ENCODE measurements around the gene CD300LD.

Gene CD300LD

DNA sequence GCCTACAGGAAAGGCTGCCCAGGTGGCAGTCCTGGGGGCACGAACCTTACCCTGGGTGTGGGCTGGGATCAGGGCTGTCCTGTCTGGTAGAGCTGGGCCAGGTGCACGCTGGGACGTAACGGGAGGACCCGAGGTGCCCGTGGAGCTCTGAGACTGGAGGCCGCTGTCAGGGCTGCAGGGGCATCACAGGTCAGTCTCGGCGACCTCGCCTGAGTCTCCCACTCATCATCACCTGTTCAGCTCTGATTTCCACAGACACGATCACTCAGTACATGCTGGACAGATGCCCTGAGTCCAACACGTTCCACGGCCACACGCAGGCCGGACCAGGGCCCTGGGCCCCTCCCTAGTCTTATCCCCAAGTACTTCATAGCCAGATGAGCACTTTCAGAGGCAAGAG is 41.5 kb downstream of the CD300LD start:
- Mint-ChIP-seq H3K4me1 (ENCODE audit: low read depth) (peaks cover 15% of the 10 kb centered on the region), H3K9me3 (no peaks in the 10 kb centered on the region), H3K4me3 (no peak overlapping the region), H3K27ac (no peak overlapping the region), H3K27me3 (ENCODE audit: low read depth) (peaks cover 21% of the 10 kb centered on the region), H3K36me3 (ENCODE audit: low read depth) (no peaks in the 10 kb centered on the region)

DNA sequence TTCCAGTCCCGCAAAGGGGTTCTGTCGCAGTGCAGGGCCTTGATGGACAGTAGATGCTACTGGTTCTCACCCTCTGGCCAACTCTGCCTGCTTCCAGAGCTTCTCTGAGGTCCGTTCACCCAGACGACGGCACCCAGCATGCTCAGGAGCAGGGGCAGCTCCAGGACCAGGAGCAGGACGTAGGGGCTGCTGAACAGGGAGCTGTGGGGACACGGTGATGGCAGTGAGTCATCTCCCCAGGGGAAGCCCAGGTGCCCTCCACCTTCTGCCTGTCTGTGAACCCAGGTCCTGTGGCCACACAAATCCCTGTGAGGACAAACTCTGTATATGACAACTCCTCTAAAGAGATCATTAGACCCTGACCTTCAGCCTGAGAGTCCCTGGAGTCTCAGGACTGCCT is 42.7 kb downstream of the CD300LD start:
- Mint-ChIP-seq H3K4me3 (no peak overlapping the region), H3K36me3 (ENCODE audit: low read depth) (no peaks in the 10 kb centered on the region), H3K9me3 (no peaks in the 10 kb centered on the region), H3K27me3 (ENCODE audit: low read depth) (peaks cover 13% of the 10 kb centered on the region), H3K4me1 (ENCODE audit: low read depth) (peaks cover 20% of the 10 kb centered on the region), H3K27ac (no peak overlapping the region)

DNA sequence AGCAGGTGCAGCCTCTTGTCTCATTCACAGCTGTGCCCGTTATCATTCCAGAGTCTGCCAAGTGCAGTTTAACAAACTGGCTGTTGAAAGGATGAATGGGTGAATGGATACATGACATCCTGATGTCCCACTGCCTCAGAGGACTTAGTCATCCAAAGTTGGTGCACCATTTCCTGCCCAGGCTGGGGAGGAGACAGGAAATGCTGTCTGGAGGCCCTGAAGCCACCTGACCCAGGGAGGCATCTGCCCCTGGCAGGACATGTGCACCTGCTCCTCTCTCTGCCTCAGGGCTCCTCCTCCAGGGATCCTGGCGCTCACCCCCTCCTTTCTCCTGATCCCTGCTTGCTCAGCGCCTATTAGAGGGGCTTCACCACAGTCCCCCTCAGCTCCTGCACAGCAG is 44.3 kb downstream of the CD300LD start:
- no peaks in the 10 kb centered on the region for H3K9me3 Mint-ChIP-seq
- H3K36me3 Mint-ChIP-seq (ENCODE audit: low read depth), result no peaks in the 10 kb centered on the region
- peaks cover 20% of the 10 kb centered on the region for H3K4me1 Mint-ChIP-seq (ENCODE audit: low read depth)
- H3K27ac Mint-ChIP-seq, result peak overlapping the region; percentile 91
- H3K4me3 Mint-ChIP-seq, result peak overlapping the region; percentile 70
- peaks cover 2% of the 10 kb centered on the region for H3K27me3 Mint-ChIP-seq (ENCODE audit: low read depth)

DNA sequence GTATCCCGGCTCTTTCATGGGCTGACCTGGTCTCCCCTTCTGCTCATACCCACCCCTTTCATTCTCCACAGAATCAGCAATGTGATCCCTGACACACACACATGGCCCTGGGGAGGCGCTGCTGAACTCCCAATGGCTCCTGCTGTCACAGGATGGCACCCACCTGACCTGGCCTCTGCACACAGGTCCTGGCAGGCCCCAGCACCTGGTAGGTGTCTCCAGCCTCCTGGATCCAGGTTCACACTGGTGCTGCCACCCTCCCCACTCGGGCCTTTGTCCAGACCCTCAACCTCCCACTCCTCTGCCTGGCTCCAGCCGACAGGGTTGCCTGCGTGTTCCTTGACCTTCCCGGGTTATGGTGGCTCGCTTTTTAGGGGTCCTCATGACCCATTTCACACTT is 44.8 kb downstream of the CD300LD start:
- no peaks in the 10 kb centered on the region for H3K27me3 Mint-ChIP-seq (ENCODE audit: low read depth)
- peak overlapping the region; percentile 70 for H3K4me3 Mint-ChIP-seq
- no peaks in the 10 kb centered on the region for H3K9me3 Mint-ChIP-seq
- no peaks in the 10 kb centered on the region for H3K36me3 Mint-ChIP-seq (ENCODE audit: low read depth)
- peak overlapping the region; percentile 91 for H3K27ac Mint-ChIP-seq
- H3K4me1 Mint-ChIP-seq (ENCODE audit: low read depth), result peaks cover 20% of the 10 kb centered on the region

DNA sequence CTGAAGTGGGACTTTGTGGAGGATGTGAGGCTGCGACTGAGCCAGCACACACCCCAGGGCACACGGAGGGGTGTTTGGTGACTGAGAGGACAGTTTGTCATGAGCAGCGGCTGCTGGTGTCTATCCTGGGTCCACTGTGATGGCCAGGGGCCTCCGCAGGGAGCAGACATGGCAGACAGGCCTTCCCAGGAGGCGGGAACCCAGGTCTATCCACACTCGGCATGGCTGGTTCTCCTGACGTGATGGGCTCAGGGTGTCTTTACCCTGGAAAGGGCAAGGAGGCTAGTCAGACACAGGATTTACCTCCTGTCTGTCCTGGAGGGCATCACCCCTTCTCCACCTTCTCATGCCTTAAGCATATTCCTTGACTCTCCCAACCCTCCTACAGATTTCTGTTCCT is 45.5 kb downstream of the CD300LD start:
- Mint-ChIP-seq H3K36me3 (ENCODE audit: low read depth) (no peaks in the 10 kb centered on the region), H3K4me1 (ENCODE audit: low read depth) (peaks cover 20% of the 10 kb centered on the region), H3K9me3 (no peaks in the 10 kb centered on the region), H3K4me3 (no peak overlapping the region), H3K27ac (peak overlapping the region; percentile 32), H3K27me3 (ENCODE audit: low read depth) (no peaks in the 10 kb centered on the region)

DNA sequence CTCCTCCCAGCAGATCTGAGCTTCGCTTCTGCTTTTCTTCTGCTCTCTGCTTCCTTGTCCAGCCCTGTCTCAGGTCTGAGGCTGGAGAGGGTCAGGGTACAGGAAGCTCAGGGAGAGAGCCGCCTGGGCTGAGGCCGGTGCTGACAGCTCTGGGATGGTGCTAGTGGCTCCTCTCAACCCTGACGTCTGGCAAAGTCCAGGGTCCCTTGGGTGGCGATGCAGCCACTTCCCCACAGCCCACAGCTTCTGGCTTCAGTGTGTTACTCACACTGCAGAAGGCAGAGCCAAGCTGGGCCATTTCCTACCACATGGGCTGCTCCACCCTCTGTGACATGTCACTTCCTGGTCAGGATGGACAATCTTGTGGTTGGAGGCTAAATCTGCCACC is 46.2 kb downstream of the CD300LD start, which contains the start of gene CD300C:
CD300C (minus strand) TSS at position 273 of the 388 bp plus-strand sequence. CDS start 333 bp downstream, outside the sequence.
- peak within 1 kb of the TSS; percentile 32 for H3K27ac Mint-ChIP-seq
- H3K27me3 Mint-ChIP-seq (ENCODE audit: low read depth), result no peaks in the 10 kb centered on the region
- H3K9me3 Mint-ChIP-seq, result no peaks in the 10 kb centered on the region
- peaks cover 20% of the 10 kb centered on the region for H3K4me1 Mint-ChIP-seq (ENCODE audit: low read depth)
- H3K36me3 Mint-ChIP-seq (ENCODE audit: low read depth), result no peaks in the 10 kb centered on the region
- no peak within 1 kb of the TSS for H3K4me3 Mint-ChIP-seq

DNA sequence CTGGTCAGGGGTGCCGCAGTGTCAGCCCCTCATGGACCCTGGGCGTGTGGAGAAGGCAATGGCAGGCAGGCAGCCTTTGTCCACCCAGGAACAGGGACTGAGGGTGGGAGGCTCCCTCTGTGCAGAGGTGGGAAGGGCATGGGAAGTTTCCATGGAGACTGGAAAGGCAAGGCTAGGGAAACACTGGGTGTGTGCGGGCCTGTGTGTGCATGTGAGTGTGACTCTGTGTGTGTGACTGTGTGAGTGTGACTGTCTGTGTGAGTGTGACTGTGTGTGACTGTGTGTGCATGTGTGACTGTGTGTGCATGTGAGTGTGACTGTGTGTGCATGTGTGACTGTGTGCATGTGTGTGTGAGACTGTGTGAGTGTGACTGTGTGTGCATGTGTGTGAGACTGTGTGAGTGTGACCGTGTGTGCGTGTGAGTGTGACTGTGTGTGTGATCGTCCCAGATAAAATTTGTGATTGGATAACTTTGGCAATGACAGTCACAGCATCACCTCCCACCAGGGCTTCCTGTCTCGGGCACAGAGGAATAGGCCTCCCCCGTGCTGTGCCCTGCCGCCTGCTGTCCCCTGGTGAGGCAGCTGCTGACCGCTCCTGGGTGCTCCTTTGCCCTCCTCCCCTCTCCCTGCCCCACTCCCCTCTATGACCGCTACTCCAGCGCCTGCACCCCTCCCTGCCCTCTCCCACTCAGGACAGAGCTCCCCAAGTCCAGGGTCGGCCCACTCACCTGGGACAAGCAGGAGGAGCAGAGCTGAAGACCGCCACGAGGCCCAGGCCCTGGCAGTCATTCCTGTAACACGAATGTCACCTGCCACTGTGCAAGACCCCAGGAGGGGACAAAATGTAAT is 46.9 kb downstream of the CD300LD start:
- H3K27me3 Mint-ChIP-seq (ENCODE audit: low read depth), result peaks cover 2% of the 10 kb centered on the region
- no peaks in the 10 kb centered on the region for H3K36me3 Mint-ChIP-seq (ENCODE audit: low read depth)
- no peak overlapping the region for H3K4me3 Mint-ChIP-seq
- peaks cover 20% of the 10 kb centered on the region for H3K4me1 Mint-ChIP-seq (ENCODE audit: low read depth)
- H3K9me3 Mint-ChIP-seq, result no peaks in the 10 kb centered on the region
- no peak overlapping the region for H3K27ac Mint-ChIP-seq

DNA sequence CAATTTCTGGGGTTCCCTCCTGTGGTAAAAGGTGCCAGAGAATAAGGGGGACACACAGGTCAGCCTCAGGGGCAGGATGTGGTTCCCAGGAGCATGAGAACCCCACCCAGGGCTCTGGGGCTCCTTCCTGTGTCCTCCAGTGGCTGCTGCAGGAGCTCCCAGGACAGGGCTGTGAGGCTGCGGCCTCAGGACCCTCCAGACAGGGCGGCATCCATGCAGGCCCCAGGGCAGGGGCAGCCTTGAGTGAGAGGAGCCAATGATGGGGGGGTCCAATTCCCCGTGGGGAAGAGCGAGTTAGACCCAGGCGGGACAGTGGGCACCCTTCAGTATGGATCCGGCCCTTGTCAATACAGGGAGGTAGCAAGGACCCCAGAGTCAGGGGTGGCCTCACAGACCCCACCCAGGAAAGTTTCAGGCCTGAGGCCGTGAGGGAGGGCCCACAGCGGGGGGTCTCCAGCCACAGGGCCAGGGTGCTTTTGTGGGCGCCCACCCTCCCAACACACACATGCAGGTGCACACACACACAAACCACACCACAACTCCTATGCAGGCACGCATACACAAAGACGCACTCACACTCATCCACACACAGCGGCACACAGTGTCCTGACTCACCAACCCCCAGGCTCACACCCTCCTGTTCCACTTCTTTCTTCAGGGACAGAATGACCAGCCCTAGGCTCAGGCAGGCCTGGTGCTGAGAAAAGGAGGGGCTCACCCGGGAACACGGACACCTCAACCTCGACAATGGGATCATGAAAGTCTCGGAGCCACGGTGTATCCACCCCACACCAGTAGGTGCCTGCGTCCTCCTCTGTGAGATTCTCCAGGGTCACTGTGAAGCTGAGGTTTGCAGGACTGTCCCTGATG is 48.0 kb downstream of the CD300LD start:
- Mint-ChIP-seq H3K4me3 (no peak overlapping the region), H3K36me3 (ENCODE audit: low read depth) (no peaks in the 10 kb centered on the region), H3K27ac (no peak overlapping the region), H3K27me3 (ENCODE audit: low read depth) (peaks cover 9% of the 10 kb centered on the region), H3K4me1 (ENCODE audit: low read depth) (peaks cover 20% of the 10 kb centered on the region), H3K9me3 (no peaks in the 10 kb centered on the region)

DNA sequence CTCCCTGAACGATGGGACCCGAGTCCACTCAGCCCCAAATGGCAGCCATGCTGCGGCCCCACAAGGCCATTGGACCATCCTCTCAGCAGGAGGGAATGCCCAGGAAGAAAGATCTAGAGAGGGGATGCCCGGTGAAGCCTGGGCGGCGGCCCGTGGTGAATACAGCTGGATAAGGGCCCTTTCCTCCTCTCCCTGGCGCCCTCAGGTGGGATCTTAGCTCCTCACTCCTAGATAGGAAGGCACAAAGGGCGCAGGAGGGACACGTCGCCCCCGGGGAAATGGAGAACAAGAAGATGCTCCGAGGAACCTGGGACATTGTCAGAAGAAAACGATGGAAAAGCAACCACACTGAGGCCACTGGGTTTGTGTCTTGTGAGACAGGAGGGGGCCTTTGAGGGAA is 48.7 kb downstream of the CD300LD start:
- peaks cover 13% of the 10 kb centered on the region for H3K27me3 Mint-ChIP-seq (ENCODE audit: low read depth)
- no peak overlapping the region for H3K27ac Mint-ChIP-seq
- no peak overlapping the region for H3K4me3 Mint-ChIP-seq
- H3K9me3 Mint-ChIP-seq, result no peaks in the 10 kb centered on the region
- H3K4me1 Mint-ChIP-seq (ENCODE audit: low read depth), result peaks cover 20% of the 10 kb centered on the region
- H3K36me3 Mint-ChIP-seq (ENCODE audit: low read depth), result no peaks in the 10 kb centered on the region

DNA sequence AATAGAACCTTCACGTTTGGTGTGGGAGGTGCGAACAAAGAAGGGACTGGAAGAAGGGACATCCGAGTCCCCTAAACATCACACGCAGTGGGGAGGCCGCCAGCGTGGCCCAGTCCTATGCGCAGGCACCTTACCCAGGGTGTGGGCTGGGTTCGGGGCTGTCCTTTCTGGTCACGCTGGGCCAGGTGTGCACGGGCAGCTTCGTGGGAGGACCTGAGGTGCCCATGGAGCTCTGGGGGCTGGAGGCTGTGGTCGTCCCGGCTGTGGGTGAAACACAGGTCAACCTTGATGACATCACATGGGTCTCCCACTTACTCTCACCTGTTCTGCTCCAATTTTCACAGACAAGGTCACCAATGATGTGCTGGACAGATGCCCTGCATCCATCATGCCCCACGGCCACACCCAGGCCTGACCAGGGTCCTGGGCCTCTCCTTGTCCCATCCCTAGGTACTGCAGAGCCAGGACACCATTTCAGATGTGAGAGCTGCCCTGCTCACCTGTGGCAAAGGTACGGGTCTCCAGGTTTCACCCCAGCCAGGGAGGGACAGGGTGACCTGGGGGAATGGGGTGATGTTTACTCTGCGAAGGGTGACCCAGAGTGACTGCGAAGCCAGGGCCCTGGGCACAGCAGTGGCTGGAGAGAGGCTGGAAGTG is 49.2 kb downstream of the CD300LD start:
- no peaks in the 10 kb centered on the region for H3K9me3 Mint-ChIP-seq
- no peaks in the 10 kb centered on the region for H3K36me3 Mint-ChIP-seq (ENCODE audit: low read depth)
- H3K27me3 Mint-ChIP-seq (ENCODE audit: low read depth), result peaks cover 13% of the 10 kb centered on the region
- no peak overlapping the region for H3K27ac Mint-ChIP-seq
- H3K4me3 Mint-ChIP-seq, result no peak overlapping the region
- H3K4me1 Mint-ChIP-seq (ENCODE audit: low read depth), result peaks cover 14% of the 10 kb centered on the region

DNA sequence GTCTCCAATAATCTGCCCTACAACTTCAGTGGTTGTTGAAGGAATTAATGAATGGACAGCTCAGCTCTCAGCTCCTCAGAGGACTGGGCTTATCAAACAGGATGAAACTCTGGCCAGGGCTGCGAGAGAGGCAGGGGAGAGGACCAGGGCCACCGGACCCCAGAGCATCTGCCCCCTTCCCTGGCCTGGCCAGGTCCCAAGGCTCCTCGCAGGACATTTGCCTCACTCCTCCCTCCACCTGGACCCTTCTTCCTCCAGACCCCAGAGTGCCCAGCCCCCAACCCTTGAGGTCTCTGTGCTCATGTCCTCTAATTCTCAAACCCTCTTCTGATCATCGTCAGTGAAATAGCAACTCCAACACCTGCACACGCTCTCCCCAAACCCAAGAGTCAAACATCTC is 49.9 kb downstream of the CD300LD start:
- Mint-ChIP-seq H3K4me1 (ENCODE audit: low read depth) (peaks cover 9% of the 10 kb centered on the region), H3K27me3 (ENCODE audit: low read depth) (peaks cover 14% of the 10 kb centered on the region), H3K4me3 (no peak overlapping the region), H3K36me3 (ENCODE audit: low read depth) (no peaks in the 10 kb centered on the region), H3K9me3 (no peaks in the 10 kb centered on the region), H3K27ac (no peak overlapping the region)

DNA sequence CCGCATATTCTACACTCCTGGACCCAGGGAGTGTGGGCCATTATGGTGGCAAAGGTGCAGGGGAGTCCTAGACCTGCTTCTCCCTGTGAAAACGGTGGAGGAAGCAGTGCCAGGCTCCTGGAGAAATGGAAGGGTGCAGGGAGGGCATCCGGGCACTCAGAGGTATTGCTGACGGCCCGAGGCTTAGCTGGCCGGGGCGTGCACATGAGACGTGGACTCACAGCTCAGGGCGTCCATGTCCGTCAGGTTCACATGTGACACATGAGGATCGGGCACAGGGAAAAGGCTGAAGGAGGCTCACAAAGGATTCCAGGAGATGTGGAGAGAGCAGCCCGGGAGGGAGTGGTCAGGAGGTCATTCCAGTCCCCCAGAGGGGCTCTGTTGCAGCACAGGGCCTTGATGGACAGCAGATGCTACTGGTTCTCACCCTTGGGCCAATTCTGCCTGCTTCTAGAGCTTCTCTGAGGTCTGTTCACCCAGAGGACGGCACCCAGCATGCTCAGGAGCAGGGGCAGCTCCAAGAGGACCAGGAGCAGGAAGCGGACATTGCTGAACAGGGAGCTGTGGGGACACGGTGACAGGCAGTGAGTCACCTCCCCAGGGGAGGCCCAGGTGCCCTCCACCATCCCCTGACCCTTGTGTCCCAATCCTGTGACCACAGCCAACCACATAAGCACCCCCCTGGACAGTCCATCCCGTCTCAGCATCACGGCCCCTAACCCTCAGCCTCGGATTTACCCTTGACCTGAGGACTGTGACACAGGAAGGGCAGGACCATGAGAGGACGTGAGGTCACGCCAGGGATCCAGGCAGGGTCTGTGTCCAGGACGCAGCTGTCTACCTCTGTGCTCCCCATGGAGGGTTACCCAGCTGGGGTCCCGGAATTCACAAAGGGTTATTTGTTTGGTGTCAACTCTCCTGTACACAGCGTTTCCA is 50.6 kb downstream of the CD300LD start:
- no peak overlapping the region for H3K4me3 Mint-ChIP-seq

DNA sequence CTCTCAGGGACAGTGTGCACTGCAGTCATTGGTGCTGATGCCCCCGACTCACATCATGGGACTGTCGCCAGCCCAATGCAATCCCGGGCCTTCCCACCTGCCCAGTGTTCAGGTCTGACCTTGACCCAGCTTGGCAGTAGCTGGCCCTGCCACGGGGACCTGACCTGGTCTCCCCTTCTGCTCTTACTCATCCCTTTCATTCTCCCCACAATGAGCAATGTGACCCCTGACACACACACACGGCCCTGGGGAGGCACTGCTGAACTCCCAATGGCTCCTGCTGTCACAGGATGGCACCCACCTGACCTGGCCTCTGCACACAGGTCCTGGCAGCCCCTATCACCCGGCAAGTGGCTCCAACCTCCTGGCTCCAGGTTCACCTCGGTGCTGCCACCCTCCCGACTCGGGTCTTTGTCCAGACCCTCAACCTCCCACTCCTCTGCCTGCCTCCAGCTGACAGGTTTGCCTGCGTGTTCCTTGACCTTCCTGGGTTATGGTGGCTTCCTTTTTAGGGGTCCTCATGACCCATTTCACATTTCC is 52.7 kb downstream of the CD300LD start:
- H3K9me3 Mint-ChIP-seq, result no peaks in the 10 kb centered on the region
- peaks cover 36% of the 10 kb centered on the region for H3K27me3 Mint-ChIP-seq (ENCODE audit: low read depth)
- no peak overlapping the region for H3K27ac Mint-ChIP-seq
- no peaks in the 10 kb centered on the region for H3K4me1 Mint-ChIP-seq (ENCODE audit: low read depth)
- H3K36me3 Mint-ChIP-seq (ENCODE audit: low read depth), result no peaks in the 10 kb centered on the region
- H3K4me3 Mint-ChIP-seq, result no peak overlapping the region

More for the DNA sequence above, 50.6 kb downstream of the CD300LD start:
- no peak overlapping the region for H3K27ac Mint-ChIP-seq
- H3K4me1 Mint-ChIP-seq (ENCODE audit: low read depth), result peaks cover 5% of the 10 kb centered on the region
- H3K36me3 Mint-ChIP-seq (ENCODE audit: low read depth), result no peaks in the 10 kb centered on the region
- H3K27me3 Mint-ChIP-seq (ENCODE audit: low read depth), result peaks cover 22% of the 10 kb centered on the region
- H3K9me3 Mint-ChIP-seq, result no peaks in the 10 kb centered on the region

Data from T-helper 1 cell treated with Interleukin-12 subunit alpha and Interleukin-12 subunit beta and Interleukin-4 antibody, amounts not matched to agents 30 μg/mL and 1 μg/mL, for 36 hours (primary cell).